ENCODE measurements around the gene SAMD4A.

The SAMD4A gene

DNA sequence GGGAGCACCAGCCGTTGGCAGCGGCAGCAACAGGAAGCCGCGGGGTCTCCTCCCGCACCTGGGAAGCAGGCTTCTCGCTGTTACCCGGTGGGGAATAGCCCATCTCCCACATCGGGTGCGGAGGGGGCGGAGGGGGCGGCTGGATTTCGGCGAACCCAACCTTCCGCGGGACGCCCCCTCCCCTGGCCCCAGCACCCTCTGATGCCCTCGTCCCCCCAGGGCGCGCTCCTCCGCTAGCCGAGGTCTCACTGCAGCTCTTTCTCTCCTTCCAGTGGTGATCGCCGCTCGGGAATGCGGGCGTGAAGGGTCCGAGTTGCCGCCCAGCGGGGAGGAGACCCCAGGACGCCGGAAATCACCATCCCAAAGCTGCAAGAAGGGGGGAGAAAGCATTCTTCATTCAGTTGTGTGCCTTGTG is 303 bp downstream of the SAMD4A start:
- DNase-seq (ENCODE audit: low spot score): peak; percentile 46

DNA sequence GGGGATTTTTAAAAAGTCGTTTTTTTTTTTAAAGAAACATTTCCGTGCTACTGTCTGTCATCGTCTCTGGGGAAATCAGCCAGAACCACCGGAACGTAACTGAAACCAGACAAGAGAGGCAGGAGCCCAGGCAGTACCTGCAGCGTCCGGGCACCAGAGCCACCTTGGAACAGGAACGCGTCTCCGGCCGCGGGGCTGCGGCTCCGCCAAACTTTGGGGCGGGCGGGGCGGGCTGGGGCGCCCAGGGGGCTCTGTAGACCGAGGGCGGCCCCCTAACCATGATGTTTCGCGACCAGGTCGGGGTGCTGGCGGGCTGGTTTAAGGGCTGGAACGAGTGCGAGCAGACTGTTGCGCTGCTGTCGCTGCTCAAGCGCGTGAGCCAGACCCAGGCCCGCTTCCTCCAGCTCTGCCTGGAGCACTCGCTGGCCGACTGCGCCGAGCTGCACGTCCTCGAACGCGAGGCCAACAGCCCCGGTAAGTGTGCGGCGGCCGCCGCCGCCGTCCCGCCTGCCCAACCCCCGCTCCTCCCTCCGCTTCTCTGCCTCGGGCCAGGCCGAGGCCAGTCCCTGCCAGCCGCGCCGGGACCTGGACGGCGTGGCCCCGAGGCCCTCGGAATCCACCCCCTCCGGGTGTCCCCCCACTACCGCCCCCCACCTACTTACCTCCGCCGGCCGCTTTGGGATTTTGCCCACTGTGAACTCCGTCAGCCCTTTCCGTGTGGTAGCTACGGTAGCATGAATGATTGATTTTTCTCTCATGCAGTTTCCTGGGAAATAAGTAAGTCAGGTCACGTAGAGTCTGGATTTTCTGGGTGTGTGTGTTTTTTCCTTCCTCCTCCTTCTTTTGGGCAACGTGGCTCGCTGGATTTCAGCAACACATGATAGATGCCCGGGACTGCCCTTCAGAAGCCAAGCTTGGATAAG is 972 bp downstream of the SAMD4A start:
- peak; percentile 42 for DNase-seq (ENCODE audit: low spot score)

DNA sequence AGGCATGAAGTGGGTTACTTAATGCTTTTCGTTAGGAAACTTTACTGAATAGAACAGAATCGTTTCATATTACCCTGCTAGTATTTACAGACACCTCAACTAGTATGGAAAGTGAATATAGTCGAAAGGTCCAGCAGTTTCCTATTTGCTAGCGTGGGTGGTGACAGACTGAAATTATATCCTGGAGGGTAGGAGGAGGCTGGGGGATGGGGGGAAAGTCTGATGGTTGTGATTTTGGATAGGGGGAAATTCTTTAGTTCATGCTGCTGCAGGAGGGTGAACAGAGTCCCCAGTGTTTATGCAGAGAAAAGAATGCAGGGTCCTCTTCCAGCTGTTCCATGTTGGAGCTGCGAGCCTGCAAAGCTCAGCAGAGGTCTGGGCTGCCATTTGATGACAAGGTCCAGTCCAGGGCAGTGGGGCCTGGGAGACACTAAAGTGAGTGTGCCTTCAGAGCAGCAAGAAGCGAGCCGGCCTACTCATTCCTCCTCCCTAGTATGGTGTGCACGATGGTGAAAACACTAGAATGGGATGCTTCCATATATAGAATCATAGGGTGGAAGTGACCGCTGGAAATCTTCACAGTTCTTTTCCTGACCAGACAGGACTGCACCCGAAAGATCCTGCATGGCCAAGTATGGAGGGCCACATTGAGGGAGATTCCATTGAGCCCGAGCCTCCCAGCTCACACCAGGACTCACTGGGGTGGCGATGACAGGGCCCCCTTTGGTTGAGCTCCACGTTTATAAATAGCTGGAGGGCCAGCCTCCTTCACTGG is 2.1 kb downstream of the SAMD4A start:
- no peak for DNase-seq (ENCODE audit: low spot score)

DNA sequence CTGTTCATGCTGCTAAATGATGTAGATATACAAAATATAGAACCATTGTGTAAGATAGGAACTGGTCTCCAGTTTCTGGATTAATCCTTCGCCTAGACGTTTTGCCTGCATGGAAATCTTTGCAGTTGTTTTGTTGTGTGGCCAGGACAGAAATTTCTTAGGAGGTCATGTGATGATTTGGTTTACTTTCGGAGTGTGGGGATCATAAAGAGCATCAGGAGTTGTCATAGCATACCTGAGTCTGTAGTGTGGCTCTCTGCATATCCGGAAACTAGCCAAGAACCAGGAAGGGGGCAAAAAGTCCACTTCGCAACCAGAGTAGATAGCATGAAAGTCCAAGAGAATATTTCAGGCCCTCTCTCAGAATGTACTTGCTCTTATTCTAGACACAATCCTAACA is 3.1 kb downstream of the SAMD4A start:
- no peak for DNase-seq (ENCODE audit: low spot score)

DNA sequence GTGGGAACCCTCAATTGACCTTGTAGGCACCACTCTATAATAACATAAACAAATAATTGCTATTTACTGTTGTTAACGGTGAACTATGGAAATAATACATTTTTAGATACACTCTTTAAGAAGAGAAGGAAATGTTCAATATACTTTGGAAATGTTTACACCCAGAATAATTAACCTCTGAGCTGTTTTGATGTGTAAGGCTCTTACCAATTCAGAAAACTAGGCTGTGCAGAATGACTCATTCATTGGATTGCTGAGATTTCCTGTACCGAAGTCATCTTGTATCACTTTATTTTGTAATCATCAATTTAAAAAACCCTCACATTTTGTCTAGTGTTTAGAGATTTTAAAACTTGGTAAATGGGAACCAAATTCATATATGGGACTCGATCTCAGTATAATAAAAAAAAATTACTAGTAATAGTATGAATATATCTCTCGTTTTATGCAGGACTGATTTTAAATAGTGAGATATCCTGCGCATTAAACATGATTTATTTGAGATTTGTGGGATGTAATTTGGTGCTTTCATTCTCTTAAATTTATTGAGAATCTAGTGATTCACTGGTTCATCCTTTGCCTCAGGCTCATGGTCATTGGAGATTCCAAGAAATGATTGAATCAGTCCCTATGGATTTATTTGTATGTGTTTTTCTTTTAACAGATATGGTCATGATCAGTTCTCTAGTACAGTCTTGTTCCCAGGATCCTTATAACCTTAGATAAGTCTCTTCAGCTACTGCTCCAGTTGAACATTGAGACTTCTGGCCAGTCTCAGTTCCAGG is 3.9 kb downstream of the SAMD4A start:
- DNase-seq (ENCODE audit: low spot score): no peak

DNA sequence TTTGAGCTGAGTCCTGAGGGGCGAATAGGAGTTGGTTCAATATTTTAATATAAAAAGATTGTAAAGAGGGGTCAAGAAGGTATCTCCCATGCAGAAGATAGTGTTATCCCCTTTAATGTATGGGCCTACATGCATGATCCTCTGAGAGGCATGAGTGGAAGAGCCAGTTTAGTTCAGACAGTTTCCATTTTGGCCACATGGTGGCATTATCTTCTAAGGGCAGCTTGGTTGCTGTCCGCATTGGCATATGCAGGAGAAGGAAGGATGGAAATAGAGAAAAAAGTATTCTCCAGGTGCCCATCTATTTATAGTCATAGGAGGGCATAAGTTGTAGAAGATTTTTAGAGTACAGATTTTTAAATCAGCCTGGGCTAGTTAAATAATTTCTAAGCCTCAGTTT is 5.4 kb downstream of the SAMD4A start:
- DNase-seq (ENCODE audit: low spot score): no peak

DNA sequence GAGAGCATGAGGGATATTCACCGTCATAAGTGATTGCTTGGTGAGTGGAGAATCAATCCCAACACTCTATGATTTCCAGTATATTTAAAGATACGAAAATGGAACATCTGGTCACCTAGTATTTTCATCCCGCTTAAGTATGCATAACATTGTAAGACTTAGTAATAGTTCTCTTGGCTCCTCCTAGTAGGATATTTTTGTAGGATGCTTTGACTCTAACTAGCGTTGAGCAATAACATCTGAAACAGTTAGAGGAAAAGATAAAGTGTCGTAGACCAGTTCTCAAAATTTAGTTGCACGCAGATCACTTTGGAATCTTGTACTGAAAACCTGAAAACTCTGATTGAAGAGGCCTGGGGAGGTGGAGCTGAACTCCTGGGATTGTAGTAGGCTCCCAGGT is 7.6 kb downstream of the SAMD4A start:
- no peak for DNase-seq (ENCODE audit: low spot score)

DNA sequence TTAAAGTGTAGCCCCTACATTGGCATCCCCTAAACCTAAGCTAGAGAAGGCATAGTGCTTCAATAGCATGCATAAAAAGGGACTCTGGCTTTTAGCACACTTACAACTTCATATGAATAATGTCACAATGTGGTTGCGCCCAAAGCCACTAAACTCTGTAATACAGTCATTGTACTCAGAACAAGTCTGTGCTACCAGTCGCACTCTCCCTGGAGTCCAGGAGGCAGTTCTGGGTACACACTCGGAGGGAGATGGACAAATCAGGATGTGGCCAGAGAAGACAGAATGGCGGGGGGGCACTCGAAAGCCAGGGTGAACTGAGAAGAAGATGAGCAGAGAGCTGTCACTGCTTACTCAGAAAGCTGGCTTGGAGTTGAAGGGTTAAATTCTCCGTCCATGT is 10.6 kb downstream of the SAMD4A start:
- DNase-seq (ENCODE audit: low spot score): no peak

DNA sequence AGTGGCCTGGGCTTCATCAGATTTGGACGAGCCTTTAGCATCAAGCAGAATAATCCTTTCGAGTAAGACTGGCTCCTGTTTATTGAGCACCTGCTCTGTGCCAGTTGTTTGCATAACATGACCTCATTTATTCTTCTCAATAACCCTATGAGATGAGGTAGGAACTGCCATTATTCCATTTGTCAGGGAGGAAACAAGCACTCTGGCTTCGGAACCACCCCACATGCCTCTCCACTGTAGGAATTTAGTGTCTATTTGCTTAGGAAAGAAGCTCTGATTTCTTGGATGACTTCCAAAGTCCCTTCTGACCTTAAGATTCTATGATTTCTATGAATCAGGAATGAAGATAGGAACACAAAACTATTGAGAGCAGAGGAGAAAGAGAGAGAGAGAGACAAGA is 11.0 kb downstream of the SAMD4A start:
- DNase-seq (ENCODE audit: low spot score): no peak

DNA sequence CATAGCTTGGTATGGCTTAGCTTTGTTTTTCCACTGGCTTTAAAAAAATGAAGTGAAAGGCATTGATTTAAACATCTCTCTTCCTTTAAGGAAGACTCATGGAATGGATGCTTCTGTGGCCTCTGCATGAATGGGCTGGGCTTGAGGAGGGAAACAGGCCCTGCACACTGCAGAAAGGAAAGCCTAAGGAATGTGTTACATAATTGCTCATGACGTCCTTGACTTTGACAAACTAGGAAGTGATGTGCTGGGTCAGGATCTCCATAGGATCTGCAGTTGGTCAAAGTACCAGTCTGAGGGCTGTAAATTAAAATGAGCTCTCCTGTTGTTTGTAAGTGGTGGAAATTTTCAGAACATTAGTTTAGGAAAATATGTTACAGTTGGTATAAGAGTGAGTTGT is 12.7 kb downstream of the SAMD4A start:
- no peak for DNase-seq (ENCODE audit: low spot score)

DNA sequence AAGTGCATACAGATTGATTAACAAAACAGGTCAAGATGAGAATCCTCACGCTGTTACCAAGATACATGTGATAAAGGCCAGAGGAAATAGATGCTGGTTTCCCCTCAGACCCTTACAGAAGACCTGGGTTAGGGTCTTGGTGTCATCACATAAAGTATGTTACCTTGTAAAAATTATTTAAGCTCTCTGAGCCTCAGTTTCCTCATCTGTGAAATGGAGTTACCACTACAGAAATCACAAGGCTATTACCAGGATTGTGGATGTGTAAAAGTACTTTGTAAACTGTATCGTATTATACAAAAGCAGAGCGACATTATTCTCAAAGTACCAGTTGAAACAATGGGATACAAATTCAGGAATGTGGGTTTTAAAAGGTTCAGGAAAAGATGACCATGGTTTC is 14.0 kb downstream of the SAMD4A start:
- DNase-seq (ENCODE audit: low spot score): no peak

DNA sequence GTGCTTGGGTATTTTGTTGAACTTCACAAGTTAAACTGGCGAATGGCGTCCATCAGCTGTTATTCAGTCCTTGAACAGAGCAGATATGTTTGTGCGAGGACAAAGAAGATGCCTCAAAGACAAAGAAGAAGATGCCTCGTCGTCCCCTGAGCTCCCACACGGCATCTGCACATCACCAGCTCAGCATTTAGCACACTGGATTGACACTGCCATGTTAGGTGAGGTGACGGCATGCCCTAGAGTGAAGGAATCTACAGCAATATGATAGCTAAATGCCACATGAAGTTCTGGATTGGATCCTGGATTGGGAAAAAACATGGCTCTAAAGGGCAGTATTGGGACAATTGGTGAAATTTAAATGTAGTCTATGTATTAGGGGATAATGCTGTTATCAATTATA is 15.4 kb downstream of the SAMD4A start:
- no peak for DNase-seq (ENCODE audit: low spot score)

DNA sequence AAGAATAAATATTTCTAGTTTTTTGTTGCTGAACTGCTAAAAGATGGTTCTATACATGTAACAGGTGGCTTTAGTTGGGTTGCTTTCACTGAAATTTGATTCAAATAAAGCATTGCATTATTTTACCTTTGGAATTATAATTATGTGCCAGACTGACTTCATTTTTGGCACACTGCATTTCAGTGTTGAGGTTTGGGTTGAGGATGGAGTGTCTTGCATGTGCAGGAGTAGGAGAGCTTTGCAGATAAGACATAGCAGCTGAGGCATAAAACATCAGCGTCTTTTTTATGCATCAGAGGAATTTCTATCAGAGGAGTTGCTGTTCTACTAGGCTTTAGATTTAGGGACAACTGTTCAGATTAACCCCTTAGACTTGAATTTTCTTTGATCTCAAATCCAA is 17.2 kb downstream of the SAMD4A start:
- no peak for DNase-seq (ENCODE audit: low spot score)

DNA sequence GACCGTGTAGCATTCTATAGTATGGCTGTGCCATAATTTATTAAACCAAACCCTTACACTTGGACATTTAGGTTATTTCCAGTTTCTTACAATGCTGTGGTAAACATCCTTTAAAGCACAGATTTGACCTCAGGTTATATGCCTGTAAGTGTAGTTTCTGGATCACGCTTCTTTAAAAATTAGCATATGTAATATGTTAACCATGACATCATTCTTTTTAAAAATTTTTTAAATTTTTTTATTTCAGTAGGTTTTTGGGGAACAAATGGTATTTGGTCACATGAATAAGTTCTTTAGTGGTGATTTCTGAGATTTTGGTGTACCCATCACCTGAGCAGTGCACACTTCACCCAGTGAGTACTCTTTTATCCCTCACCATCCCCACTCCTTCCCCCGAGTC is 18.3 kb downstream of the SAMD4A start:
- no peak for DNase-seq (ENCODE audit: low spot score)

DNA sequence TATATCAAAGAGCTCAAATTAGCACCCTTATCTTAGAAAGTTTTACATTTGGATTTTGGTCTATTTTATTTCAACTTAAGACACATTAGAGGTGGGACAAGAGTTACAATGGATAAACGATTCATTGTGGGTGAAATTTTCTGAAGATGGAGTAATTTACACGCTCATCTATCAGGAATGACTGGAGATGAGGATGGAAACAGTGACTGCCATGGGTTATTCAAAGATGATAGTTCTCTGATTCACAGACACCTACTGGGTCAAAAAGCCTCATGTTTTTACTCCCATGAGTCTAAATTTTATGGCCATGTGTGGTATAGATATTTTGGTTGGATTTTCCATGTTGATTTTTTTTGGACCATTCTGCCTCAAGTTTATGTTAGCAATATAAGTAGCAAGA is 22.1 kb downstream of the SAMD4A start:
- DNase-seq (ENCODE audit: low spot score): no peak

DNA sequence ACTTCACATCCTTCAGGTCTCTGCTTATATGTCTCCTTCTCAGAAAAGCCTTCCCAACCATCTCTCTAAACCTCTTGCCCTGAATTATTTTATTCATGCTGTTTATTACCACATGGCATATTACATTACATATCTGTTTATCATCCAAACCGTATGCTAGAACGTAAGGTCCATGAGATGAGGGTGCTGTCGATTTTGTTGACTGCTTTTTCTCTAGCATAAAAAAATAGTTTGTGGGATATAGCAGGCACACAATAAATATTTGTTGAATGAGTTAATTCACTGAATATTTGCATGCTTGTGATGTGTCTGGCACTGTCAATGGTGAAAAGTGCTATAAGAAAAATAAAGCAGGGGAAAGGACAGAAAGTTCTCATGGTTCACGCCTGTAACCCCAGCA is 22.9 kb downstream of the SAMD4A start:
- no peak for DNase-seq (ENCODE audit: low spot score)

DNA sequence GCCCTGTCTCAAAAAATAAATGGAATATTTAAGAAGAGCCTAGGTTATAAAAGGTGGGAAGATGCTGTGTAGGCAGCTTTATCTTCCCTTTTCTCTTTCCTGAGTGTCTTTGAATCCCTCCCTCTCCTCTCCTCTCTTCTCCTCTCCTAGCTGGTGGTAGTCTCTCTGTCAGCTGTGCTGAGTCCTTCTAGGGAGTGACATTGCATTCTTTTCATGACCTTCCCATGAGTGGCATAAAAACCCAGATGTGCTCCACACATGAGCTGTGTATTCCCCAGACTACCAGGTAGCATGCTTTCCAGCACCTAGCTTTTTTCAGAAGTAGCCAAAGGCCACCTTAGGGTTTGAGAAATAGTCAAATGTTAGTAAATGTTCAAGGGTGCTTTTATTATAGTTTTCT is 23.6 kb downstream of the SAMD4A start:
- DNase-seq (ENCODE audit: low spot score): no peak

DNA sequence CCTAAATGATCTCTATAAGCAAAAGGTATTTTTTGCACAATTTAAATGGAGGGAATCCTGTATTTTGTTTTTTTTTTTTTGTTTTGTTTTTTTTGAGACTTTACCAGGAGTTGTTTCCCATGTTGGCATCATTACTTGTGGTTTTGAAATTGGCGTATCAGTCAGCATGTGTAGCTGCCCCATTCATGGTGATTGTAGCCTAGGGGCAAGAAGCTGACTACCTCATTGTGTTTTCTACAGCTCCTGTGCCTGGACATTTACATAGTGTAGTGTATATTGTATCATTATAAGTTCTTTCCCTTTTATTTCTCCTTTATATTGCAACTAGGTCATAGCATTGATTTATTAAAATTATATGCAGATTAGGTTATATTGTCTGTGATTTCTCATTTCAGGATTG is 24.5 kb downstream of the SAMD4A start:
- no peak for DNase-seq (ENCODE audit: low spot score)

DNA sequence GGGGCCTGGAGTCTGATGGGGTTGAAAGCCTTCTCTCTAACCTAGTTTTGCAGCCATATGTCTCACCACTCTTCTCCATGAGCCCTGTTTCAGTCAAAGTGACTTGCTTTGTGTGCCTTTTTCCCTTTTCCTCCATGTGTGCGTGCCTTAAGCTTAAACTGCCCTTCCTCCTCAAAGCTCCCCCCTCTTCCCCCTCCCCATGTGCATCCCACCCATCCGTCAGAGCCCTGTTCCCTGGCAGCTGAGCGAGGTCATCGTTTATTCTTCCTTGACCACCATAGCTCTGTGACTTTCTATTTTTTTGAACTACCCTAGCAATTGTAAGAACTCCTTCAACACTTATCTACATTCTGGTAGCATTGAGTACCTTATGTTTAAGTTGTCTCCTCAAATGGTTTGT is 24.9 kb downstream of the SAMD4A start:
- no peak for DNase-seq (ENCODE audit: low spot score)

DNA sequence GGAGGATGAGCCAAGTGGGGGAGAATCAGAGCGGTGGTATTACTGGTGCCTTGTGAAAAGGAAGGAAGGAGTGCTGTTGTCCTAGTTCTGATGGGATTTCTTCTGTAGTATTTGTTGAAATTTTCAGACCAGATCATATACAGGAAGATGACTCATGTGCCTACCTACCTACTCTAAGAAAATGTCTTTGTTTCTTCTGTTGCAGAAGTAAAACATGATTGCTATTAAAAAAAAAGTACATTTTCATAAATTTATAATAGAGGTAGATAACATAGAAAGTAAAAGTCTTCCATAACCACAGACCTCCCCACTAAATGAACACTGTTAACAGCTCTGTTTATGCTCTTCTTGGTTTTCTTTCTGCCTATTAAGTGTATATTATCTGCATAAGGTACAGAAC is 26.9 kb downstream of the SAMD4A start:
- DNase-seq (ENCODE audit: low spot score): no peak

DNA sequence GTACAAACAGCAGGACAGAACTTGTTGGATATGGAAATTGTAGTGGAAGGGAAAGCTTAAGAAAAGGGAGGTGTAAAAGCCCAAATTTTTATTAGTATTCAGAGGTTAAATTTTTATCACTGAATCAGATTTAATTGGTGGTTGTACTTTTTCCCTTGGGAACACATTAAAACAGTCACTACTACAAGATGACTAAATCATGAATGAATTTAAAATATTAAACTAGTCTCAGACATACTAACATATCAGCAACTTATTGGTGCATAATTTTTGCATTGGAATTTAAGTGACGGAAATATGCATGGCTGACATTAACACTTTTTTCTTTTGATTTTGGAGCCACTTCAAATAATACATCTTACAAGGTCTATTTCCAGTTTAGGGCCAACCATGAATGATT is 27.6 kb downstream of the SAMD4A start:
- DNase-seq (ENCODE audit: low spot score): no peak

DNA sequence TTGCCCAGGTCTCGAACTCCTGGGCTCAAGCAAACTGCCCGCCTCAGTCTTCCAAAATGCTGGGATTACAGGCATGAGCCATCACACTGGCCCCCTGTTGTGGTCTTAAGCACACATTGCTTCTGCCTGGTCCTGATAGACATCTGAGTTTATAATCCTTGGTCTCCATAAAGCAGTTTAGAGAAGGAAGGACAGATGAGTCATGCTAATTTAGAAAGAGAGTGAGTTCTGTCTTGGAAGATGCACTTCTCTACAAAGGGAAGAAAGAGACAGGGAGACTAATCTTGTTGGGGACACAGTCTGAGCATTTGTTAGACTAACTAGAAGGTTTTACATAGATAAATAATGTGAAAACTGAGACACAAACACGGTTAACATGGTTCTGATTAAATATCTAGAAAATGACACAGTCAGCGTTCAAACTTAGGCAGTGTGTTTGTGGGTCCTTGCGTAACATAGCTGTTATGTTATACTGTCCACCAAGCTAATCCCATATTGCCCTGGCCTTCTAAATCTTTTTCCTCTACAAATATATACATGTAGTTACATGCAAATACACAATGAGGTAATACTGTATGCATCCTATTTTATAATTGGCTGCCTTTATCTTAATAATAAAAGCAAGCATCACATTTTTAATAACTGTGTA is 31.0 kb downstream of the SAMD4A start:
- no peak for DNase-seq (ENCODE audit: low spot score)

All from HuH-7 (cell line).